Prostate gland (tissue), 2 donors: ENCODE measurements around the gene ULK1. TPM values are rescaled to one million over a fixed set of nuclear protein-coding genes. Genes with fewer than 3 reads are reported as not detected.

Source experiments
- DNase-seq: peaks from one replicate; pipeline ENCODE4 v3.0.0-alpha.2; 2019; ENCODE audit warnings: low spot score
- H3K27ac ChIP-seq, 2 donors: fragments of 200-600 bp; sonication (generic); 2 replicates each; pipeline ENCODE4 v1.5.1; 2017 to 2019
- H3K27me3 ChIP-seq: fragments of 200-600 bp; sonication (generic); replicated peaks from 2 replicates; pipeline ENCODE4 v1.5.1; 2019; ENCODE audit not compliant: insufficient read depth
- H3K36me3 ChIP-seq, 2 donors: fragments of 200-600 bp; sonication (generic); 1 replicate in 1 of 2; 2 replicates in 1 of 2; pipeline versions ENCODE4 v1.5.1 to v1.8.1; 2017 to 2019
- H3K4me1 ChIP-seq: fragments of 200-600 bp; sonication (generic); replicated peaks from 2 replicates; pipeline ENCODE4 v1.5.1; 2019
- H3K4me3 ChIP-seq, 2 donors: fragments of 200-600 bp; sonication (generic); 2 replicates each; pipeline ENCODE4 v1.5.1; 2017 to 2019
- H3K9me3 ChIP-seq: fragments of 200-600 bp; sonication (generic); 2 replicates; pipeline ENCODE4 v1.5.1; 2017
- POLR2A ChIP-seq: fragments of 450-650 bp; IDR thresholded peaks from one replicate; pipeline ENCODE4 v1.6.1; 2016; ENCODE audit warnings: antibody characterized with exemption, mild to moderate bottlenecking
- POLR2AphosphoS5 ChIP-seq: sonication (generic); formaldehyde crosslinking; IDR thresholded peaks from one replicate; pipeline ENCODE4 v1.6.1; 2017; ENCODE audit warnings: antibody characterized with exemption
- WGBS: methylation state at CpG from one replicate; pipeline ENCODE4 v1.1.5; 2018; 5-methylcytosine and 5-hydroxymethylcytosine counted together
- intact Hi-C: fragments of 100-400 bp; cut with DNase I; formaldehyde crosslinking; loops from one replicate; pipeline ENCODE4 v1.14.2; 2022
- total RNA-seq, 2 donors: library from RNA; depleted of rRNA; stranded (reverse); fragments of >200 nt; gene quantifications; one replicate each; pipeline ENCODE4 v1.1.0, GENCODE V29; 2016
- TF ChIP-seq, protein P1 (sequence below), 4 experiments: fragments of 200-600 bp in 2 of 4; fragments of 450-650 bp in 2 of 4; sonication (generic) in 2 of 4; IDR thresholded peaks; 1 replicate in 3 of 4; 2 replicates in 1 of 4; pipeline ENCODE4 v1.5.1; 2016 to 2019; ENCODE audit warnings: antibody characterized with exemption in 4 of 4, mild to moderate bottlenecking in 2 of 4, moderate library complexity in 2 of 4

ULK1 gene
- total RNA-seq, 2 donors from 2014 or later: 26.2 to 62.5 TPM

DNA sequence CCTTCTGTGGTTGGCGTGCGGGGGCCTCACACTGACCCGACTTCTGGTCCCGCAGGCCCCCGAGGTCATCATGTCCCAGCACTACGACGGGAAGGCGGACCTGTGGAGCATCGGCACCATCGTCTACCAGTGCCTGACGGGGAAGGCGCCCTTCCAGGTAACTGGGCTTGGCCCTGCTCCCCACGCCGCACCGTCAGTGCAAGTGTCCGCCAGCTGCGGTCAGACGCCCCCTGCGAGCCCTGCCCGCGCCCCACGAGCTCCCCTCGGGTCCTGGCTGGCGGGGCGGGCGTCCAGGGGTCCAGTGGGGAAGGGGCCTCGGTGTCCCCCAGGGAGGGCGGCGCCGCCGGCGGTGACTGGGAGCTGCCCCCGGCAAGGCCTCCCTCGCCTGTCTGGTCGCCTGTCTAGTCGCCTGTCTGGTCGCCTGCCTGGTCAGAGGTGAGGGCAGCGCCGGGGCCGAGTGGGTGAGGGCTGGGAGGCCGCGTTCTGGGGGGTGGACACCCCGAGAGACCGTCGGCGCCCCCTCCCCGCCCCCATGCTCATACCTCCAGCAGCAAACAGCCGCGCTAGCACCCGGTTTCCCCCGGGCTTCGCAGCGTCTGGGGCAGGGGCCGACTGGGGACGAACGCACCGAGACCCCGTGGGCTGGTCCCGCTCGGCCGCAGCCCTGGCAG lies 14.8 kb downstream of the ULK1 start:
- intact Hi-C loops: no loop called here
- Histone ChIP-seq H3K27ac (no peak overlapping the region), H3K36me3 (peaks cover 23 to 28% of the 10 kb centered on the region in 2 donors), H3K9me3 (no peaks in the 10 kb centered on the region), H3K4me1 (no peaks in the 10 kb centered on the region), H3K4me3 (no peak overlapping the region), H3K27me3 (no peaks in the 10 kb centered on the region)
- WGBS: 96% methylated on average over 36 of the region's 61 CpGs
- DNase-seq: no peak
- TF ChIP-seq POLR2A (no peak), POLR2AphosphoS5 (no peak)
- TF ChIP-seq, protein P1, sequence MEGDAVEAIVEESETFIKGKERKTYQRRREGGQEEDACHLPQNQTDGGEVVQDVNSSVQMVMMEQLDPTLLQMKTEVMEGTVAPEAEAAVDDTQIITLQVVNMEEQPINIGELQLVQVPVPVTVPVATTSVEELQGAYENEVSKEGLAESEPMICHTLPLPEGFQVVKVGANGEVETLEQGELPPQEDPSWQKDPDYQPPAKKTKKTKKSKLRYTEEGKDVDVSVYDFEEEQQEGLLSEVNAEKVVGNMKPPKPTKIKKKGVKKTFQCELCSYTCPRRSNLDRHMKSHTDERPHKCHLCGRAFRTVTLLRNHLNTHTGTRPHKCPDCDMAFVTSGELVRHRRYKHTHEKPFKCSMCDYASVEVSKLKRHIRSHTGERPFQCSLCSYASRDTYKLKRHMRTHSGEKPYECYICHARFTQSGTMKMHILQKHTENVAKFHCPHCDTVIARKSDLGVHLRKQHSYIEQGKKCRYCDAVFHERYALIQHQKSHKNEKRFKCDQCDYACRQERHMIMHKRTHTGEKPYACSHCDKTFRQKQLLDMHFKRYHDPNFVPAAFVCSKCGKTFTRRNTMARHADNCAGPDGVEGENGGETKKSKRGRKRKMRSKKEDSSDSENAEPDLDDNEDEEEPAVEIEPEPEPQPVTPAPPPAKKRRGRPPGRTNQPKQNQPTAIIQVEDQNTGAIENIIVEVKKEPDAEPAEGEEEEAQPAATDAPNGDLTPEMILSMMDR (IDR thresholded peaks at IDR 0.05): no peak

DNA sequence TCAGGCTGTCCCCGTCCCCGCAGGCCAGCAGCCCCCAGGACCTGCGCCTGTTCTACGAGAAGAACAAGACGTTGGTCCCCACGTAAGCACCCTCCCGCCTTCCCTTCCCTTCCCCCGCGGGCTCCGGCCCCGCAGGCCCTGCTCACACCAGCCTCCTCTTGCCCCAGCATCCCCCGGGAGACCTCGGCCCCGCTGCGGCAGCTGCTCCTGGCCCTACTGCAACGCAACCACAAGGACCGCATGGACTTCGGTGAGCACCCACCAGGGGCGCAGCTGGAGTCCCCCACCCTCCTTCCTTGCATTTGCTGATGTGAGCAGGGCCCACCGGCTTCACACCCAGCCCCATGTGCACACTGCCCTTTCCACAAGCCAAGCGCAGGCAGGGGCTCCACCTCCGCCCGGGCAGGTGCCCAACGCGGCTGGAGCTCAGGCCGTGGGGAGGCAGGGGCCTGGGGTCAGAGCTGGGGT lies 15.4 kb downstream of the ULK1 start:
- WGBS: 91% methylated on average over 26 of the region's 26 CpGs
- Histone ChIP-seq H3K27ac (no peak overlapping the region), H3K27me3 (no peaks in the 10 kb centered on the region), H3K4me3 (no peak overlapping the region), H3K36me3 (peaks cover 23 to 33% of the 10 kb centered on the region in 2 donors), H3K9me3 (no peaks in the 10 kb centered on the region), H3K4me1 (no peaks in the 10 kb centered on the region)
- no peak for TF ChIP-seq POLR2AphosphoS5
- no peak for DNase-seq
- intact Hi-C loops: no loop called here

DNA sequence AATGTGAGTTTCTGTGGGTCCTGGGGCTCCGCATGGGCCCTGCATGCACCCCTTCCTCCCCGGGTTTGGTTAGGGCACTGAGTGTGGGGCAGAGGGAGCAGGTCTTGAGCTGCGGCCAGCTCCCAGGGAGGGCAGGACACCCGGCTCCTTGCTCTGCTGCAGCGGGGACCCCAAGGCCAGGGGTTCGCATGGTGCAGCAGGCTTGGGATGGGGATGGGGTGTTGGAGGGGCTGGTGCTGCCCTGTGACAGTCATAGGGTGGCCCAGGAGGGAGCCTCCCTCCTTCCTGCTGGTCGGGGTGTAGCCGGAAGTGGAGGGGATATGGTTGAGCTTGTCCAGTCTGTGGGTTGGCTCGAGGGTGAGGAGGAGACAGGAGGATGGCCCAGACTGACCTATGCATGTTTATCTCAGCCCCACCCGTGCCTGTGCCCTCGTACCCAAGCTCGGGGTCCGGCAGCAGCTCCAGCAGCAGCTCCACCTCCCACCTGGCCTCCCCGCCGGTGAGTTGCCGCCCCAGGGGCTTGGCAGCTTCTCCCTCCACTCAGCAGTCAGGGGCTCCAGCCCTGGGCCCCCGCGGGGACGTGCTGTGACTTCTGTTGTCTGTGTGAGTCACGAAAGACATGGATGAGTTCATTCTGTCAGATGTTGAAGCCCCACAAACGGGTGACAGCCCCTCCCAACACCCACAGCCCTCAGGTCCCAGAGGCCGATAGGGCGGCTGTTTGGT lies 16.0 kb downstream of the ULK1 start:
- no peaks in the 10 kb centered on the region for H3K27me3 ChIP-seq
- intact Hi-C loops: no loop called here
- no peaks in the 10 kb centered on the region for H3K4me1 ChIP-seq
- H3K27ac ChIP-seq: no peak overlapping the region
- DNase-seq: no peak
- TF ChIP-seq, protein P1 (IDR thresholded peaks at IDR 0.05): no peak
- no peak for TF ChIP-seq POLR2A
- TF ChIP-seq POLR2AphosphoS5: no peak
- no peak overlapping the region for H3K4me3 ChIP-seq
- H3K9me3 ChIP-seq: no peaks in the 10 kb centered on the region
- peaks cover 23 to 40% of the 10 kb centered on the region in 2 donors for H3K36me3 ChIP-seq
- 80% methylated on average over 23 of the region's 23 CpGs for WGBS

DNA sequence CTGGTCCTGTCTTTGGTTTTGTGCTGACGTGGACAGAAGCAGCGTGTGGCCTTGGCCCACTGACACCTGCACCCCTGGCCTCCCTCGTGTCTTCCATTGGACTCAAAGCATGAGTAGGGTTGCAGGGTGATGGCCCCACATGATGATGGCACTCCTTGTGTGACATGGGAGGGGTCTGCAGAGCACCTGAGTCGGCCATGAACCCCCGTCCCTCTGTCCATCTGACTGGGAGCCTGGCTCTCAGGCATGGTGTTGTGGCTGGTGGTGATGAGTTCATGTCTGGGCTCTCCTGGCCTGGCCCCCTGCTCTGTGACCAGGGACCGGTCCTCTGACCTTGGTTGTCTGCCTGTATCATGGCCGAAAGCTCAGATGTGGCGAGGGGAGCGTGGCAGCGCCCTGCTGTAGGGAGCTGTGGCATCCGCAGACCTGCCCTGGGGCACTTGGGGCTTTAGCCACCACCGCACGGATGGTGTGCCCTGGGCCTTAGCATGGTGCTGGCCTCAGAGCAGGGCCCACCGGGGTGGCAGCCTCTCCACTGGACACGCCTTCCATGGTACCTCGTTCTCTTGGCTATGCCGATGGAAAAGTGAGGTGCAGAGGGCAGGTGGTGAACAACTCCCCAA lies 16.7 kb downstream of the ULK1 start:
- TF ChIP-seq POLR2AphosphoS5 (no peak), POLR2A (no peak)
- TF ChIP-seq, protein P1 (IDR thresholded peaks at IDR 0.05): no peak
- DNase-seq: no peak

DNA sequence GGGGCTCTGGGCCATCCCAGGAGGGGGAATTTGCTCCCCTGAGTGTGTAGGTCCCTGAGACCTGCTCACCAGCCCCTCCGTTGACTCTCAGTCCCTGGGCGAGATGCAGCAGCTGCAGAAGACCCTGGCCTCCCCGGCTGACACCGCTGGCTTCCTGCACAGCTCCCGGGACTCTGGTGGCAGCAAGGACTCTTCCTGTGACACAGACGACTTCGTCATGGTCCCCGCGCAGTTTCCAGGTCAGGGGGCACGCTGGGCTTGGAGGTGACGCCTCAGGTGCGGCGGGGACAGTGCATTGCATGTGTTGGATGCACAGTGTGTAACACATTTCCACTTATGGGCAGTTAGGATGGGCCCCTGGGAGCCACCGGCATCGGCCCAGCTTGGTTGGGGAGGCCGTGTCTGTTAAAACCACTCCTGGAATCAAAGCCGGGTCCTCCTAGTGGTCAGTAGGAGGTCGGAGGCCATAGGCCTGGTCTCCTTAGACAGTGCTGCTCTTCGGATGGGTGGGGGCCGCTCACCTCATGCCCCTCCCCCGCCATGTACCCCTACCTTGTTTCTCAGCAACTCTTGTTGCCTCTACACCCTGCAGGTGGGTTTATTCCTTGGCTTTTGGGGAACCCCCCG lies 17.5 kb downstream of the ULK1 start:
- TF ChIP-seq, protein P1 (IDR thresholded peaks at IDR 0.05): no peak
- TF ChIP-seq POLR2AphosphoS5 (no peak), POLR2A (no peak)
- 81% methylated on average over 22 of the region's 22 CpGs for WGBS
- H3K9me3 ChIP-seq: no peaks in the 10 kb centered on the region
- H3K4me3 ChIP-seq: no peak overlapping the region
- no peak overlapping the region for H3K27ac ChIP-seq
- H3K27me3 ChIP-seq: no peaks in the 10 kb centered on the region
- peaks cover 32 to 53% of the 10 kb centered on the region in 2 donors for H3K36me3 ChIP-seq
- intact Hi-C loops: no loop called here
- no peaks in the 10 kb centered on the region for H3K4me1 ChIP-seq
- no peak for DNase-seq

More for the DNA sequence above, 16.7 kb downstream of the ULK1 start:
- H3K27me3 ChIP-seq: no peaks in the 10 kb centered on the region
- H3K36me3 ChIP-seq: peaks cover 26 to 47% of the 10 kb centered on the region in 2 donors
- WGBS: 89% methylated on average over 17 of the region's 17 CpGs
- H3K27ac ChIP-seq: no peak overlapping the region
- intact Hi-C loops: no loop called here
- no peaks in the 10 kb centered on the region for H3K4me1 ChIP-seq
- H3K4me3 ChIP-seq: no peak overlapping the region
- H3K9me3 ChIP-seq: no peaks in the 10 kb centered on the region
